Suprapubic skin (tissue), 4 donors: ENCODE measurements around the gene TEDC2. TPM values are rescaled to one million over a fixed set of nuclear protein-coding genes. Genes with fewer than 3 reads are reported as not detected.

Experiments used
- DNase-seq, 2 donors: peaks; one replicate each; pipeline ENCODE4 v3.0.0-alpha.2; 2019; ENCODE audit warnings: low spot score in 2 of 2
- H3K27ac ChIP-seq: fragments of 200-600 bp; sonication (generic); one replicate; pipeline ENCODE4 v1.5.1; 2019
- H3K27me3 ChIP-seq: fragments of 200-600 bp; sonication (generic); one replicate; pipeline ENCODE4 v1.5.1; 2019
- H3K36me3 ChIP-seq: fragments of 200-600 bp; sonication (generic); one replicate; pipeline ENCODE4 v1.5.1; 2019
- H3K4me1 ChIP-seq: fragments of 200-600 bp; sonication (generic); one replicate; pipeline ENCODE4 v1.5.1; 2019
- H3K4me3 ChIP-seq: fragments of 200-600 bp; sonication (generic); one replicate; pipeline ENCODE4 v1.5.1; 2019; ENCODE audit warnings: mild to moderate bottlenecking
- H3K9me3 ChIP-seq: fragments of 200-600 bp; sonication (generic); one replicate; pipeline ENCODE4 v1.5.1; 2019
- CTCF ChIP-seq, 2 donors: fragments of 200-600 bp in 1 of 2; fragments of 450-650 bp in 1 of 2; sonication (generic) in 1 of 2; IDR thresholded peaks; one replicate each; pipeline ENCODE4 v1.5.1; 2016 to 2019; ENCODE audit warnings: antibody characterized with exemption in 2 of 2, mild to moderate bottlenecking in 1 of 2, moderate library complexity in 1 of 2
- EP300 ChIP-seq: sonication (generic); formaldehyde crosslinking; IDR thresholded peaks from one replicate; pipeline ENCODE4 v1.6.1; 2017; ENCODE audit warnings: antibody characterized with exemption
- POLR2A ChIP-seq, 2 donors: fragments of 450-650 bp; IDR thresholded peaks; one replicate each; pipeline ENCODE4 v1.6.1; 2017; ENCODE audit warnings: antibody characterized with exemption in 2 of 2, mild to moderate bottlenecking in 2 of 2, moderate library complexity in 2 of 2
- POLR2AphosphoS5 ChIP-seq, 3 donors: sonication (generic); formaldehyde crosslinking; IDR thresholded peaks; one replicate each; pipeline ENCODE4 v1.6.1; 2017; ENCODE audit warnings: antibody characterized with exemption in 3 of 3
- WGBS: methylation state at CpG from one replicate; pipeline ENCODE4 v1.1.5; 2018; 5-methylcytosine and 5-hydroxymethylcytosine counted together
- total RNA-seq, 4 donors: library from RNA; depleted of rRNA; stranded (reverse); fragments of >200 nt; gene quantifications; one replicate each; pipeline ENCODE4 v1.1.0, GENCODE V29; 2016

TEDC2 gene
- total RNA-seq, 4 donors from 2014 or later, result 1.4 to 2.2 (median 1.6) TPM; not detected in 1

DNA sequence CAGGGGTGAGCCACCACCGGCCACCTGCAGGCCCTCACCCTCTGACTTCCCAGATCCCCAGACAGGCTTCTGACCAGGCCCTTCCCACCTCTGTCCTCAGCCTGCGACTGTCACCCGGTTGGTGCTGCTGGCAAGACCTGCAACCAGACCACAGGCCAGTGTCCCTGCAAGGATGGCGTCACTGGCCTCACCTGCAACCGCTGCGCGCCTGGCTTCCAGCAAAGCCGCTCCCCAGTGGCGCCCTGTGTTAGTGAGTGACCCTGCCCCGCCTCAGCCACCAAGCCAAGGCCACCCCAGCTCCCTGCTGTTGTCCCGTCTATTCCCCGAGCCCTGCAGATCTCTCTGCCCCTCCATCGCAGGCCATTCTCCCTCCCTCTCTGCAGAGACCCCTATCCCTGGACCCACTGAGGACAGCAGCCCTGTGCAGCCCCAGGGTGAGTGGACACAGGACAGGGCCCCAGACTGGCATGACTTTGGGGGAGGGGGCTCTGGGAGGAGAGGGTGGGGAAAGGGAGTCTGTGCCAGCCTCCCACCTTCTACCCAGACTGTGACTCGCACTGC is 13.1 kb downstream of the TEDC2 start:
- no peak for TF ChIP-seq POLR2A (IDR thresholded peaks at IDR 0.05)
- no peak for TF ChIP-seq EP300
- TF ChIP-seq POLR2AphosphoS5 (IDR thresholded peaks at IDR 0.05), result no peak
- no peak for TF ChIP-seq CTCF (IDR thresholded peaks at IDR 0.05)
- Histone ChIP-seq H3K4me3 (no peak overlapping the region), H3K9me3 (no peaks in the 10 kb centered on the region), H3K27ac (no peak overlapping the region), H3K4me1 (peaks cover 70% of the 10 kb centered on the region), H3K27me3 (peaks cover 23% of the 10 kb centered on the region), H3K36me3 (no peaks in the 10 kb centered on the region)
- no peak for DNase-seq
- WGBS, result 86% methylated on average over 10 of the region's 14 CpGs

DNA sequence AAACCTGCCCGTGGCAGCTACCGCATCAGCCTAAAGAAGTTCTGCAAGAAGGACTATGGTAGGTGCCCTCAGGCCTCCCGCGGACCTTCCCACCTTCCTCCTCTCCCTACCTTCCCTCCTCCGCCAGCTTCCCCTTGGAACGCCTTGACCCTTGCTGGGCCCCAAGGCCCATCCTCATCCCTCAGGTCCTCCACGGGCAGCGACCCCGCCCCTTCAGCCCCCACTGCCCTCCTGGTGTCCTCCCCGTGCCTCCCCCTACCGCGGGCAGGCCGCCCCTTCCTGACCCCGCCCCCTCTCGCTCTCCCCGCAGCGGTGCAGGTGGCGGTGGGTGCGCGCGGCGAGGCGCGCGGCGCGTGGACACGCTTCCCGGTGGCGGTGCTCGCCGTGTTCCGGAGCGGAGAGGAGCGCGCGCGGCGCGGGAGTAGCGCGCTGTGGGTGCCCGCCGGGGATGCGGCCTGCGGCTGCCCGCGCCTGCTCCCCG is 13.6 kb downstream of the TEDC2 start:
- Histone ChIP-seq H3K9me3 (no peaks in the 10 kb centered on the region), H3K36me3 (no peaks in the 10 kb centered on the region), H3K4me3 (peak overlapping the region; percentile 59), H3K4me1 (peaks cover 69% of the 10 kb centered on the region), H3K27me3 (peaks cover 23% of the 10 kb centered on the region), H3K27ac (no peak overlapping the region)
- no peak for DNase-seq
- no peak for TF ChIP-seq POLR2AphosphoS5 (IDR thresholded peaks at IDR 0.05)
- TF ChIP-seq EP300, result no peak
- TF ChIP-seq POLR2A (IDR thresholded peaks at IDR 0.05), result no peak
- TF ChIP-seq CTCF (IDR thresholded peaks at IDR 0.05), result no peak
- WGBS, result 22% methylated on average over 12 of the region's 49 CpGs

GRCh38 chr16:2473999-2474876 is 14.3 kb downstream of the TEDC2 start:
- Histone ChIP-seq H3K27me3 (peaks cover 23% of the 10 kb centered on the region), H3K4me3 (peak overlapping the region; percentile 59), H3K36me3 (no peaks in the 10 kb centered on the region), H3K27ac (peak overlapping the region; percentile 65), H3K4me1 (peaks cover 61% of the 10 kb centered on the region), H3K9me3 (no peaks in the 10 kb centered on the region)
- 1% methylated on average over 23 of the region's 100 CpGs for WGBS
- peak in 1 of 2 donors; percentile 58 for DNase-seq
- TF ChIP-seq POLR2AphosphoS5 (IDR thresholded peaks at IDR 0.05), result no peak
- TF ChIP-seq CTCF (IDR thresholded peaks at IDR 0.05), result peak in 1 of 2 donors; percentile 41

DNA sequence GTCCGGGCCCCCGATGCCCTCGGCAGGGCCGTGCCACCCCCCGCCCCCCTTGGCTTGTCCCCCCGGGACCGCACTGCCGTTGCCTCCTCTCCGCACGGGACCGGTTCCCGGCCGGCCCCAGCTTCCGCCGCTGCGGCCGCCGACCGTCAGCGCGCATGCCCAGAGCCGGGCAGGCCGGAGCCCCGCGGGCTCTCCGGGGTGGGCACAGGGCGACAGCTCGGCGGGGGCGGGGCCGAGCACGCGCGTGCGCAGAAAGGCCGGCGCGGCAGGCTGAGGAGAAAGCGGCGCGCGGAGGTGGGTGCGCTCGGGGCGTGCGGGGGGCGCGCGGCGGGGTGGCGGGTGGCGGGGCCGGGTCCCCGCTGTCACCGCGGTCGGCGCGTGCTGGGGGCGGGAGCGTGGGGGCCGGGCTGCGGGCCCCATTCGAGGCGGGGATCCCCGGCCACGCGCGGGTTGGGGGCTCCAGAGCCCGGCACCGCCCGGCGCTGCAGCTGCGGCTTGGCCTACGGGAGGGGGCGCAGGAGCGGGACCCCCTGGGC is 15.0 kb downstream of the TEDC2 start, which contains the start of gene TBC1D24:
TSS of gene TBC1D24 (plus strand) at position 251 of the 536 bp plus-strand sequence. CDS start 21,022 bp downstream, outside the sequence.
- peak within 1 kb of the TSS; percentile 65 for H3K27ac ChIP-seq
- H3K9me3 ChIP-seq, result no peaks in the 10 kb centered on the region
- H3K36me3 ChIP-seq, result no peaks in the 10 kb centered on the region
- WGBS, result under 1% methylated on average over 36 of the region's 77 CpGs
- H3K4me1 ChIP-seq, result peaks cover 57% of the 10 kb centered on the region
- H3K27me3 ChIP-seq, result peaks cover 23% of the 10 kb centered on the region
- DNase-seq, result peak in 1 of 2 donors; percentile 84
- H3K4me3 ChIP-seq, result peak within 1 kb of the TSS; percentile 59
- TF ChIP-seq CTCF (IDR thresholded peaks at IDR 0.05) (no peak), POLR2A (IDR thresholded peaks at IDR 0.05) (peak in 1 of 2 donors; percentile 17), EP300 (no peak)
